Duodenal mucosa (tissue), 2 donors: ENCODE data around the gene SQSTM1.

Source experiments
- H3K27ac ChIP-seq: one replicate; pipeline ENCODE4 v1.7.0; 2013; ENCODE audit warnings: low read depth, low read length
- H3K27me3 ChIP-seq, 2 donors: one replicate each; pipeline ENCODE4 v1.7.0; 2013; ENCODE audit warnings: low read length in 2 of 2, control low read depth in 1 of 2; ENCODE audit not compliant: insufficient read depth in 2 of 2, control insufficient read depth in 1 of 2
- H3K36me3 ChIP-seq, 2 donors: one replicate each; pipeline ENCODE4 v1.7.0; 2013; ENCODE audit warnings: low read length in 2 of 2, control low read depth in 1 of 2; ENCODE audit not compliant: insufficient read depth in 2 of 2, control insufficient read depth in 1 of 2
- H3K4me1 ChIP-seq, 2 donors: one replicate each; pipeline ENCODE4 v1.7.0; 2013; ENCODE audit warnings: low read length in 2 of 2, control low read depth in 1 of 2; ENCODE audit not compliant: insufficient read depth in 2 of 2, control insufficient read depth in 1 of 2
- H3K4me3 ChIP-seq, 2 donors: one replicate each; pipeline ENCODE4 v1.7.0; 2013; ENCODE audit warnings: low read length in 2 of 2, low read depth in 1 of 2
- H3K9ac ChIP-seq, 2 donors: one replicate each; pipeline ENCODE4 v1.7.0; 2013; ENCODE audit warnings: low read length in 2 of 2, low read depth in 1 of 2
- H3K9me3 ChIP-seq, 2 donors: one replicate each; pipeline ENCODE4 v1.7.0; 2013; ENCODE audit warnings: low read length in 2 of 2, control low read depth in 1 of 2; ENCODE audit not compliant: control insufficient read depth in 1 of 2

The SQSTM1 gene

DNA sequence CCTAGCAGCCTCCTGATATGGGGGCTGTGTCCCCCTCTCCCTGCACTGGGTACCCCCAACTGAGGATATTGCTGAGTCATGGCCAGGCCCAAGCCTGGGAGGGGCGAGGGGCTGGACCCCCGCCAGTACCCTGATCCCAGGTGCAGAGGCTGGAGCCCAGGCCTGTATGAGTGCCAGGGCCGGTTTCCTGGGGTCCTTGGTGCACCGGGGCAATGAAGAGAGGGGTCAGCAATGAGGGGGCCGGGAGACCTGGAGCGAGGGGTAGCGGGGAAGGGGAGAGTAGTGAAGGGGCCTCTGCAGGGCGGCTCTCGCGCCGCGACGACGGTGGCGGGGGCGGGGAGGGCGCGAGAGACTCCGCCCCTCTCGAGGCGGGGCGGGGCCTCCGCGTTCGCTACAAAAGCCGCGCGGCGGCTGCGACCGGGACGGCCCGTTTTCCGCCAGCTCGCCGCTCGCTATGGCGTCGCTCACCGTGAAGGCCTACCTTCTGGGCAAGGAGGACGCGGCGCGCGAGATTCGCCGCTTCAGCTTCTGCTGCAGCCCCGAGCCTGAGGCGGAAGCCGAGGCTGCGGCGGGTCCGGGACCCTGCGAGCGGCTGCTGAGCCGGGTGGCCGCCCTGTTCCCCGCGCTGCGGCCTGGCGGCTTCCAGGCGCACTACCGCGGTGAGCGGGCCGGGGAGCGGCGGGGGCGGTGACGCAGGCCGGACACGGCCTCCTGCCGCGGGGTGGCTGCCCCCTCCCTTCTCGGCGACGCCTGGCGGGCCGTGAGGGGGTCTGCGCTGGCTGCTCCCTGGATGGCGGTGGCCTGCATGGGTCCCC lies at the start of gene SQSTM1:
TSS of gene SQSTM1 (plus strand) at position 423 of the 815 bp plus-strand sequence. CDS start at position 455, 32 bp downstream.
- H3K4me1 ChIP-seq: peaks cover 53 to 70% of the 10 kb centered on the region in 2 donors
- peak within 1 kb of the TSS; percentile 93 to 98 for H3K9ac ChIP-seq
- H3K27ac ChIP-seq: peak within 1 kb of the TSS; percentile 99
- no peaks in the 10 kb centered on the region for H3K9me3 ChIP-seq
- H3K36me3 ChIP-seq: peaks cover 33 to 34% of the 10 kb centered on the region in 2 donors
- H3K27me3 ChIP-seq: no peaks in the 10 kb centered on the region
- H3K4me3 ChIP-seq: peak within 1 kb of the TSS; percentile 88 to 93

DNA sequence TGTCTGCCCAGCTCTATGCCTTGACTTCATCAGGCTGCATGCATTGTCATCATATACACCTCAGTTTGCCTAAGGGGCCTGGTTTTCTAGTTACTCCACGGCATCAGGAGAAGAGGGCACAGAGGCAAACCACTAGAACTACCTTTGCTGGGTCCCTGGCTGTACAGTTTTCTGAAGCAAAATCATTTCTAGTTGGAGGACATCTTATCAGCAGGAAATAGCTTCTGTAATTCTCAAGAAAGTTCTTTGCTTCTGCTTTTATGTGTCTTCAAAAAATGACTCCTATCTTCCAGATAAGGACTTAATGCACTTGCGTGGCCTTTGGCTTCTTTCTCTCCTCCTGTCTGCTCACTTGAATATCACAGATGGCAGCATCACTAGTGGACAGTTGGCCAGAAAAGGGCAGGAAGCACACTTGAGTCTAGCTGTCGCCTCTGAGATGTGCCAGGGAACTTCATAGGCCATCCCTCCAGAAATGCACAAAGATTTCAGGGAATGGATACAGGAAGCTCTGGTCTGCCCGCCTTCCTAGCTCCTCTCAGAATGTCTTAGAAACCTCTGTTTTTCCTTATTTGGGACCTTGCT lies 49.3 kb upstream of the SQSTM1 start:
- H3K27me3 ChIP-seq: no peaks in the 10 kb centered on the region
- no peaks in the 10 kb centered on the region for H3K9me3 ChIP-seq
- peaks cover 6 to 11% of the 10 kb centered on the region in 2 donors for H3K4me1 ChIP-seq
- no peak overlapping the region for H3K9ac ChIP-seq
- no peak overlapping the region for H3K4me3 ChIP-seq
- peaks cover 48 to 88% of the 10 kb centered on the region in 2 donors for H3K36me3 ChIP-seq
- H3K27ac ChIP-seq: no peak overlapping the region

DNA sequence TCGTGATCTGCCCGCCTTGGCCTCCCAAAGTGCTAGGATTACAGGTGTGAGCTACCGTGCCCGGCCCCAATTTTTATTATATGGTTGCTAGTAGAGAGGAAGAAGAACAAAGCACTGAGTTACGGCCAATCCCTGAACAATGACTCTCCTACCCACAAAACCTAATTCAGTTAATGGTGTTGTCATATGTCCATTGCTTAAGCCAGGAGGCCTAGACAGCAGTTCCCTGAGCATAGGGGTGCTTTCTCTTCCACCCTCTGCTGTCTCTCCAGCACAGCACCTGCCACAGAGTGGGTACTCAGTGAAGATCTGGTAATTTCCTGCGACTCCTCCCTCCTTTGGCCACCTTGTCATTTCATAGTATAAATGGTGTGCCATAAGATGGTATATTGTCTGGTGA lies 48.4 kb upstream of the SQSTM1 start:
- H3K27me3 ChIP-seq: no peaks in the 10 kb centered on the region
- no peak overlapping the region for H3K27ac ChIP-seq
- H3K9me3 ChIP-seq: no peaks in the 10 kb centered on the region
- H3K4me3 ChIP-seq: no peak overlapping the region
- H3K4me1 ChIP-seq: peaks cover 0 to 3% of the 10 kb centered on the region in 2 donors
- H3K36me3 ChIP-seq: peaks cover 51 to 89% of the 10 kb centered on the region in 2 donors
- no peak overlapping the region for H3K9ac ChIP-seq

DNA sequence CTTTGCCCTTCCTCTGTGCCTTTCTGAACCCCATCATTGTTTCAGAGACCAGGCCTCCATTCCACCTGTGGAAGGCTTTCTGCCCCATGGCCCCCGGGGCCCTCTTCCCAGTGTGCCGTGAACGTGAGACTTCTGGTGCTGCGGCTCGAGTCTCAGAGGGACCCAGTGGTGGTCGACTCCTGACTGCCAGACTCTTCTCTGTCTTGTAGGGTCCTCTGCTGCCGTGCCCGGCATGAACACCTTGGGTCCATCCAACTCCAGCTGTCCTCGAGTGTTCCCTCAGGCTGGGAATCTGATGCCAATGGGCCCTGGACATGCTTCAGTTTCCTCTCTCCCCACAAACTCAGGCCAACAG lies 47.0 kb upstream of the SQSTM1 start:
- Histone ChIP-seq H3K9ac (no peak overlapping the region), H3K27me3 (no peaks in the 10 kb centered on the region), H3K4me1 (no peaks in the 10 kb centered on the region), H3K9me3 (no peaks in the 10 kb centered on the region), H3K27ac (no peak overlapping the region), H3K4me3 (no peak overlapping the region), H3K36me3 (peaks cover 54 to 89% of the 10 kb centered on the region in 2 donors)

DNA sequence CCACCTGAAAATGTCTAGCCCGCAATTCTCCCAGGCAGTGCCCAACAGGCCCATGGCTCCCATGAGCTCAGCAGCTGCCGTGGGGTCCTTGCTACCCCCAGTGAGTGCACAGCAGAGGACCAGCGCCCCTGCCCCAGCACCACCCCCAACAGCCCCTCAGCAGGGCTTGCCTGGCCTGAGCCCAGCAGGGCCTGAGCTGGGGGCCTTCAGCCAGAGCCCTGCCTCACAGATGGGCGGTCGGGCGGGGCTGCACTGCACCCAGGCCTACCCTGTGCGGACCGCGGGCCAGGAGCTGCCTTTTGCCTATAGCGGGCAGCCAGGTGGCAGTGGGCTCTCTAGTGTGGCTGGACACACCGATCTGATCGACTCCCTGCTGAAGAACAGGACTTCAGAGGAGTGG lies 46.3 kb upstream of the SQSTM1 start:
- no peak overlapping the region for H3K4me3 ChIP-seq
- peaks cover 47 to 86% of the 10 kb centered on the region in 2 donors for H3K36me3 ChIP-seq
- H3K4me1 ChIP-seq: no peaks in the 10 kb centered on the region
- no peaks in the 10 kb centered on the region for H3K9me3 ChIP-seq
- H3K27me3 ChIP-seq: no peaks in the 10 kb centered on the region
- H3K27ac ChIP-seq: no peak overlapping the region
- H3K9ac ChIP-seq: no peak overlapping the region

DNA sequence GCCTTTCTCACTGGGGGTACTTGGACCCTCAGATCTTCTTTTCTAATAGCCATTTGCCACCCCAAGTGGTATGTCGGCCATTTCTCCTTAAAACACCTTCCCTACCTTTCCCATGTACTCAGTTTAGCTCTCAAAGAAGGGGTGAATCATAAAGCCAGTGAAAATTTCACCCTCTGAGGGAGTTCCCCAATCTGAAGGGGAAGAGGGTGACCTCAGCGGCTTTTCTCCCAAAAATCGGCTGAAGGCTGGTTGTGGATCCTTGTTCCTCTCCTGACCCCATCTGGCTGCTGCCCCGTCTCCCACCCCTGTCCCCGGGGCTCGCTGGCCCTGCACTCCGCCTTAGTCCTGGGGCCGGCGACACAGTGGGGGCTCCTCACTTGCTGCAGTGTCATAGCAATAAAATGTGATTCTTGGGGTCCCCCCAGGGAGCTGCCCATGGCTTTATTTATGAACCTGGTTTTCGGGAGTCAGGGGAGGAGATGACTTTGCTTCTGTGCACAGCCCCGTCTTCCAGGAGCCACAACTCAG lies 44.2 kb upstream of the SQSTM1 start:
- no peak overlapping the region for H3K4me3 ChIP-seq
- no peak overlapping the region for H3K27ac ChIP-seq
- peaks cover 37 to 75% of the 10 kb centered on the region in 2 donors for H3K36me3 ChIP-seq
- H3K27me3 ChIP-seq: no peaks in the 10 kb centered on the region
- H3K9me3 ChIP-seq: no peaks in the 10 kb centered on the region
- peaks cover 0 to 6% of the 10 kb centered on the region in 2 donors for H3K4me1 ChIP-seq
- no peak overlapping the region for H3K9ac ChIP-seq

DNA sequence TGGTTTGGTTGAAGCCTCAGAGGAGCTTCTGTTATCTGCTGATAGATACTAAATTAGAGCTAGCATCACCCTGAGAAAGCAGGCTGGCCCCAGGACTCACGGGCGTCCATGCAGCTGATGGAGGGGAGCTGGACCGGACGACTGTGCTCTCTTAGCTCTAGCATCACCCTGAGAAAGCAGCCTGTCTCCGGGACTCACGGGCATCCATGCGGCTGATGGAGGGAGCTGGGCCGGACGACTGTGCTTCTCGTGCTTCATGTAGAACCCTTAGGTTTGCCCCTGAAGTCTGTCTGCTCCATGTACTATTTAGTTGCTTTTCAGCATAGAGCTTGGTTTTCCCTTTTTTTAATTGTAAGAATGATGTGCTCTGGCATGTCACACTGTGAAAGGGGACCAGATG lies 43.2 kb upstream of the SQSTM1 start:
- H3K4me1 ChIP-seq: peaks cover 0 to 6% of the 10 kb centered on the region in 2 donors
- no peaks in the 10 kb centered on the region for H3K9me3 ChIP-seq
- no peak overlapping the region for H3K4me3 ChIP-seq
- peaks cover 32 to 67% of the 10 kb centered on the region in 2 donors for H3K36me3 ChIP-seq
- H3K27ac ChIP-seq: no peak overlapping the region
- H3K27me3 ChIP-seq: no peaks in the 10 kb centered on the region
- no peak overlapping the region for H3K9ac ChIP-seq

DNA sequence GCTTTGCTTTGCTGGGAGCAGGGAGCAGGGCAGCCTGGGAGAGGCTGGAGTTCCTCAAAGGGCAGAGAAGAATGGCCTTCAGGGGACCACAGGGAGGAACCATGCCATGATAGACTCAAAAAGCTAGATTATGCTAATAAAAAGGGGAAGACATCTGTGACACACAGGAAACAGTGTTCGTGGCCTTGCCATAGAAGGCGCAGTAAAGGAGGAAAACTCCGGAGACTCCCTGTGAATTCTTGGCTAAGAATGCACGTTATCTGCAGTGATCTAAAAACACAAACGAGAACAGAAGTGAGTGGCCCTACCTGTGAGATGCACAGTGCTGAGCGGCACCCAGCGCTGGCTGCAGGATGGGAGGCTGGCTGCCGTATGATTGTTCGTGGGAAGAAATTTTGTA lies 42.8 kb upstream of the SQSTM1 start:
- Histone ChIP-seq H3K9me3 (no peaks in the 10 kb centered on the region), H3K27ac (no peak overlapping the region), H3K4me3 (no peak overlapping the region), H3K36me3 (peaks cover 30 to 63% of the 10 kb centered on the region in 2 donors), H3K4me1 (peaks cover 0 to 6% of the 10 kb centered on the region in 2 donors), H3K27me3 (no peaks in the 10 kb centered on the region), H3K9ac (no peak overlapping the region)

DNA sequence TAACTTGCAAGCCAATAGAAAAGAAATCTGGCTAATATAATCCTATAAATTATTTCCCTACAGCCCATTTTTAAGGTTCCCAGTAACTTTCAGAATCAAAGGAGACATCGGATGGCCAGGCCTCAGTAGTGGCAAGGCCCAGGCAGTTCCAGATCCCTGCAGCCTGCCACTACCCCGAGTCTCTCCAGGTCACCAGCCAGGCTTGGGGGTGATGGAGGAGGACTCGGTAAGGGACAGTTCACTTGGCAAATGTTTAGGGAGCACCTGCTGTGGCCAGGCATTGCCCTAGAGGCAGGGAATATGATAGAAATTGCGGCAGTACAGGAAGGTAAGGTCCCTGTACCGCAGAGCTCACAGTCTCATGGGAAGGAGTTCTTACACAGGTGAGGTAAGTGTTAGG lies 42.1 kb upstream of the SQSTM1 start:
- H3K4me1 ChIP-seq: peaks cover 0 to 6% of the 10 kb centered on the region in 2 donors
- no peaks in the 10 kb centered on the region for H3K9me3 ChIP-seq
- no peak overlapping the region for H3K4me3 ChIP-seq
- H3K36me3 ChIP-seq: peaks cover 24 to 56% of the 10 kb centered on the region in 2 donors
- H3K9ac ChIP-seq: no peak overlapping the region
- H3K27me3 ChIP-seq: no peaks in the 10 kb centered on the region
- H3K27ac ChIP-seq: no peak overlapping the region

DNA sequence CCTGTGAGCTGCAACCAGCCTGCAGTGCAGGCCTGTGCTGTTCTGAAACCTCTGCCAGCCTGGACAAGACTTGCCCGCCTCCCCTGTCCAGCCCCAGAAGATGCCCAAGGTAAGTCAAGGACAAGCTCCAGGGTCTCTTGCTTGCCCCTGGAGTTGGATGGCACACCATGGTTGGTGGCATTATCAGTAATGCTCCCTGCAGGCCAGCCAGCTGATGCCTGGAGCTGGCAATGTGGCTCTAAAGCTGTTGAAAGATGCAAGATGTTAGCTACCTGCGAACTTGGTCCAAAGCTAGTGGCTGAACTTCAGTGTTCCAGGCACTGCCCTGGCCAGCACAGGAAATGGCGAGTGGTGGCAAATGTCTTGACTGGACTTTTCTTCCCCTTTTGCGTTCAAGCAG lies 40.9 kb upstream of the SQSTM1 start:
- Histone ChIP-seq H3K4me1 (peaks cover 0 to 6% of the 10 kb centered on the region in 2 donors), H3K27ac (no peak overlapping the region), H3K36me3 (peaks cover 16 to 43% of the 10 kb centered on the region in 2 donors)

More for the DNA sequence above, 40.9 kb upstream of the SQSTM1 start:
- no peaks in the 10 kb centered on the region for H3K27me3 ChIP-seq
- no peak overlapping the region for H3K9ac ChIP-seq
- H3K4me3 ChIP-seq: no peak overlapping the region
- H3K9me3 ChIP-seq: no peaks in the 10 kb centered on the region
